GM21447 (cell line): Measurements from ENCODE around the gene PTPRN2.
"Not testable (repeated sequence)": the region's sequence is repeated elsewhere in the genome, so short reads cannot be mapped to it uniquely, and the experiment has no call there.

Experiments used
- ATAC-seq: cut with Tn5 transposase; IDR thresholded peaks from one replicate; pipeline ENCODE4 v1.9.1; 2021; ENCODE audit not compliant: unreplicated experiment

The PTPRN2 gene

DNA sequence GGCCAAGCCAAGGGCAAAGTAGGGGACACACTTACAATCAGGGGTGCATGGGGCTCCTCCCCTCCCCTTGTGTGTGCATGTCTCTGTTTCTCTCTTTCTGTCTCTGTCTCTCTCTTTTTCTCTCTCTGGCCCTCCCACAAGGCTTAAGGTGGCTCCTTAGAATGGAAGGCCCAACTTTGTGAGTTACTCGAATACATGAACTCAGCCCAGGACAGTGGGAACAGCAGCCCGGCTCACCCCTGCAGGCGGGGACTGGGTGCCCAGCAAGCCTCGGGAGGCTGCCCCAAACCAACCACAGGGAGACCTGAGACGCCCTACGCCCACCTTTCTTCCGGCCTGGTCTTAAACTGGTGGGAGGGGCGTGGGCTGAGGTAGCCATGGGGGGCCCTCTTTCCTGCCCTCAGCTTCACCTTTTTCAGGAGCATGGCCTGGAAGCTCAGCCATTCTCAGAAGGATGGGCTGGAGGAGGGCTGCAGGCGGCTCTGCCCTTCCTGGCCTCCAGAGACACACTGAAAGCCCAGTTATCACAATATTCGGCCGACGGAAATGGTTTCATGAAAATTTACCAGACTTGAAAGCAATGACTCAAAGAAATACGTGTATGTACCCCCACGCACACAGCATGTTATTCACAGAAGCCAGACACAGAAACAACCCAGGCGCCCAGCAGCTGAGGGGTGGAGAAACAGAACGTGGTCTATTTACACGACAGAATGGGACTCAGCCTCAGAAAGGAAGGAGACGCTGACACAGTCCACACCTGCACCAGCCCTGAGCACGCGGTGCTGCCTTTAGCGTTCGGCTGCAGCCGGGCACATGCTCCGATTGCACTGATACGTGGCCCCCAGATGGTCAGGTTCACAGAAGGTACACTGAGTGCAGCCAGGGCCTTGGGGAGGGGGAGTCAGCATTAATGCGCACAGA is 229.5 kb downstream of the PTPRN2 start:
- no peak for ATAC-seq

DNA sequence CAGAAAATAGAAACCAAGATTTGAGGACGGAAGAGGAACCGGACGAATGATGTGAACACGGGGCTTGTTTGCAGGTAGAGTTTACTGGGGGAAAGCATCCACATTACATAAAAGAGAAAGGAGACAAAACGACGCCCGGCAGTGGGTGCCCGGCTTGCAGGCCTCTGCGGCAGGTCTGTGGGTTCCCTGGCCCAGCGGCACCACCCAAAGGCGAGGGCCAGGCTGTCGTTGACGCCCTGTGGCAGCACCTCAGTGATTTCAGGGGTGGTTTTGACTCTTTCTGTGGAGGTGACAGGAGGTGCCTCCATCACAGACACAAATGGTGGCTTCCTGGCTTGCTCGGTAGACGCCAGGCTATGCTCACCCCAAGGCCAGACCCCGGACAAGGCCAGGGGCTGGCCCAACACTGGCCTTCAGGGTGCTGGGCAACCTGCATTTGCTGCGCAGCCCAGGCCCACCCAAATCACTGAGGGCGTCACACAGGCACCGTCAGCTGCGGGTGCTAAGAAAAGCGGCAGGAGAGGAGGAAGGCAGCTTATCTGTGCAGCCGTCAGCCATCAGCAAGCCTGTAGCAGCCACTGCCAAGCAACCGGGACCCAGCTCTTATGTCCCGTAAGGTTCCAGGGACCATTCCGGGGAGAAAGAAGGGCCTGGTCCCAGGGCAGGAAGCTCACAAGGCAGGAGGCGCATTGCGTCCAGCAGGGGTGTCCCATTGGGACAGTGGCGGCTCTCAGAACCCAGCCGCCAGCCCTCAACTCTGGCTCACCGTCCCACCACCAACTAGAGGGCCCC is 230.3 kb downstream of the PTPRN2 start:
- ATAC-seq: no peak

DNA sequence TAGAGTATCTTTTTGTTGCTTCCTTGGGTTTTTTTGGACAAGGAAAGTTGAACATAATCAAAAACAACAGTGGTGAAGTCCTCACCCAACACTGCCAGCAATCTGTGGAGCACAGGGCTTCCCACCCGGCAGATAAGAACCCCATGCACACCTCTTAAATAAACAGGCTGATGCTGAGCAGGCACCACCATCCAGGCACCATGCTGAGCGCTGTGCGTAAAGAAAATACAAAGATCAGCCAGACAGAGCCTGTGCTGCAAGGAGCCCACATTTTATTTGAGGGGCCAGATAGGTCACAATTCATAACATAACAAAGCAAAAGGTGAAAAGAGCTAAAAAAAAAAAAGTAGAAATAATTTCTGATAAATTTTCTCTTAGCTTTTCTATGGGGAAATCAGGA is 231.2 kb downstream of the PTPRN2 start:
- ATAC-seq: no peak

DNA sequence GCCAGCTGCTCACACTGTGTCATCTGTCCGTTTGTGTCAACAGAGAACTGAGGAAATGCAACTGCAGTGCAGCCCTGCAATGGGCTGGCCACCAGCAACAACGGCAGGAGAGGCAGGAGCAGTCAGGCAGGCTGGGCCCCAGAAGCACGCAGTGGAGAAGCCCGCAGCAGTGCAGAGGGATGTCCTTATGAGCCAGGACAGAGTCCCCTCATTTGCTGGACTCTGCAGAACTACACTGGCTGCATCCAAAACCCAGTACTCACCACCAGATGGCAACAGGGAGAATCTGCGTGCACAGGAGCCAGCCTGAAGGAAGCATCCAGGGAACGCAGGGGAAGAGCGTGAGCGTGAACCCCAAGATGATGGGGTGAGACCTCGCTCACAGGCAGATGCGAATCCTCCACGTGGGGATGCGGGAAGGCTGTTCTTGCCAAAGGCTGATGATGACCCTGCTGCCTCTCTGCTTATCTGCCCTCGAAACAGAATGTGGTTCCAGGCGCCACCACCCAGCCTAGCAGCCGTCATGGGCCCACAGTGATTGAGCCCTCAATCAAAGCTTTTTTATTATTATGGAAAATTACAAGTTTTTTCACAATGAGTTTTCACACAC is 232.1 kb downstream of the PTPRN2 start:
- no peak for ATAC-seq

DNA sequence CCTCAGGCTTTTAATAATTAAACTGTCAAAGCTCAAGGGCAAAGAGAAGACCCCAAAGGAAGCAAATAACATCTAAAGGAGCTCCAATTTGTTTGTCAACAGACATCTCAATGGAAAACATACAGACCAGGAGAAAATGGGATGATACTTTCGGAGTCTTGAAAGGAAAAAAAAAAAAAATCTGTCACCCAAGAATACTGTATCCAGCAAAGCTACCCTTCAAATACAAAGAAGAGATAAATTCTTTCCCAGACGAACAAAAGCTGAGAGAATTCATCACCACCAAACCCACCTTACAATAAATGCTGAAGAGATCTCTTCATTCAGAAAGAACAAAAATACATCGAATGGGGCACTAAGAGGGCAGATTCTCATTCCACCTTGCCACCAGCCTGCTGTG is 232.8 kb downstream of the PTPRN2 start:
- ATAC-seq: no peak

DNA sequence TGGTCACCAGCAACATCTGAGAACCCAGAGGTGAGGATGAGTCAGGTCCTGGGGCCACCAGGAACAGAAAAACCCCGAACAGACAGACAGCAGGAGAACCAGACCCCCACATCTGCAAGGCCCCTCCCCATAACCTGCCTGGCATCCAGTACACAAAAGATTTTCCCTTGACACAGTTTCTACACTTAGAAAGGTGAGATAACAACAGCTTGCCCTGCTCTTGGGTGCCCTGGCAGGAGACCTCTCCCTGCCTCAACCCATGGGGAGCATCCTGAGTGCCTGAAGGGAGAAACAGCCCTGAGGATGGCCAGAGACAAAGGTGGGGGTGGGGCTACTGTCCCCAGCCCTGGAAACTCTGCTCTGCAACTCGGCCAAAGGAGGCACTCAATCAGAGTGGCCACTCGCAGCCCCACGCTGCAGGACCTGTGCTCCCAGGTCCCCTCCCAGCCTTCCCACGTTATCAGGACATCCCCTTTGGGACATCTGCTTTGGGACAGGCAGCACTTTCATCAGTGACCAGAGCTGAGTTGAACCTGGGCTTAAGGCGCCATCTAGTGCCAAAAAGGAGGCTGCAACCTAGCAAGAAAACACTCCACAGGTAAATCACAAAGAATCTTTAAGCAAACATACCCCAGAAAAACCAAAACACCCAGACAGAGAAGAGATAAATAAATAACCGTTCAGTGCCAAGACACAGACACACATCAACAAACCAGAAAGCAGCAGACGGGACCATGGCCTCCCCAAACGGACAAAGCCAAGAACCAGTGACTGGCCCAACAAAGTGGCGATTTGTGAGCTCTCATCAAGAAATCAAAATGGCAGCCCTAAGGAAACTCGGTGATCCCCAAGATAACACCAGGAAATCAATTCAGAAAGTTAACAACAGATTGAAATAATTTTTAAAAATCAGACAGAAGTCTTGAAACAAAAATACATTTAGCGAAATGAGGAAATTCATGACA is 233.7 kb downstream of the PTPRN2 start:
- ATAC-seq: no peak

DNA sequence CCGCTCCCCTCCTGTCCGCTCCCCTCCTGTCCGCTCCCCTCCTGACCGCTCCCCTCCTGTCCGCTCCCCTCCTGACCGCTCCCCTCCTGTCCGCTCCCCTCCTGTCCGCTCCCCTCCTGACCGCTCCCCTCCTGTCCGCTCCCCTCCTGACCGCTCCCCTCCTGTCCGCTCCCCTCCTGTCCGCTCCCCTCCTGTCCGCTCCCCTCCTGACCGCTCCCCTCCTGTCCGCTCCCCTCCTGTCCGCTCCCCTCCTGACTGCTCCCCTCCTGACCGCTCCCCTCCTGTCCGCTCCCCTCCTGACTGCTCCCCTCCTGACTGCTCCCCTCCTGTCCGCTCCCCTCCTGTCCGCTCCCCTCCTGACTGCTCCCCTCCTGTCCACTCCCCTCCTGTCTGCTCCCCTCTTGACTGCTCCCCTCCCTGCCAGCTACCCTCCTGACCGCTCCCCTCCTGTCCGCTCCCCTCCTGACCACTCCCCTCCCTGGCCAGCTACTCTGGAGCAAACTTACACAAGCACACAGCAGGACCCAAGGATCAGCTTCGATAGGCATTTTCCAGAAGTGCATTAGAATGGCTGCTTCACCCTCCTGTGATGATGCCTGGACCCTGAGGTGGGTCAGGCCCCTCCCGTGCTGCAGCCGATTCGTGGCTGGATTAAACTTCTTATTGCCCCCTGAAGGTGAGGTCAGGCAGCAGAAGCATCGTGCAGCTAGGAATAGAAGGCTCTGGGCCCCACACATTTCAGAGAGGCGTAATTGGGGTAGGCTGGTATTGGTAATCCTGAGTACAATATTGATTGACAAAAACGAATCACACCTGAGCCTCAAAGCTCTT is 235.5 kb downstream of the PTPRN2 start:
- not testable (repeated sequence) for ATAC-seq

DNA sequence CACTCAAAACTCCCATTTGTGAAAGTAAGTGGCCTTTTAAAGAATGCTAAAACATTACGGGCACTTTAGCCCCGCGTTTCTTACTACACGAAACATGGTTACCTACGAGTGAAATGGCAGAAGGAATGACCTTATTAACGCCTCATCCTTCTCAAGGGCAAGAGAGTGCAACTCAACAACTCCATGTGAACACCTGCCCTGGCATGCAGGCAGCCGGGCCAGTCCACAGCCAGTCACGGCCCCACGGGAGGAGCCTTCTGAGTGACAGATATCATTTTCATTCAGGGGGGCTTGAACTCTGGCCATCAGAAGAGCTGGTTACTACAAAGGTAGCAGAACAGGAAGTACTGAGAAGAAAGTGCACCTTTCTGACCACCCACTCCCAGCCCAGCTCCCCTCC is 236.1 kb downstream of the PTPRN2 start:
- no peak for ATAC-seq

DNA sequence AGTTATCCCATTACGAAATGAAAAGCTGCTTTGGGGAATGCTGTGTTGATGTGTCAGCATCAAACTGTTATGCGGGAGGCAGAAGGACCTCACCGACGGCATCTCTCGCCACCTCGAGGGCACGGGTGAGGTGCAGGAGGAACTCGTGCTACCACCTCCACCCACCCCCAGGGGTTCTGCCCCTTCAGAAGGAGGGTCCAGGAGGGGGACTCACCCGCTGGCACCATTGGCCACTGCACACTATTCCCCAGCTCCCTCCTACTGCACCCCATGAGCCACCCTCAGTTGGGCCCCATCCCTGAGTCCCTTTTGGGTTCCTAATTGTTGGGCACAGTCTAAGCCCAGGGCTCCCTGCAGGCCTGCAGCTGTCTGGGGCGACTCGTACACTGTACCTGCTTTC is 236.6 kb downstream of the PTPRN2 start:
- ATAC-seq: no peak

DNA sequence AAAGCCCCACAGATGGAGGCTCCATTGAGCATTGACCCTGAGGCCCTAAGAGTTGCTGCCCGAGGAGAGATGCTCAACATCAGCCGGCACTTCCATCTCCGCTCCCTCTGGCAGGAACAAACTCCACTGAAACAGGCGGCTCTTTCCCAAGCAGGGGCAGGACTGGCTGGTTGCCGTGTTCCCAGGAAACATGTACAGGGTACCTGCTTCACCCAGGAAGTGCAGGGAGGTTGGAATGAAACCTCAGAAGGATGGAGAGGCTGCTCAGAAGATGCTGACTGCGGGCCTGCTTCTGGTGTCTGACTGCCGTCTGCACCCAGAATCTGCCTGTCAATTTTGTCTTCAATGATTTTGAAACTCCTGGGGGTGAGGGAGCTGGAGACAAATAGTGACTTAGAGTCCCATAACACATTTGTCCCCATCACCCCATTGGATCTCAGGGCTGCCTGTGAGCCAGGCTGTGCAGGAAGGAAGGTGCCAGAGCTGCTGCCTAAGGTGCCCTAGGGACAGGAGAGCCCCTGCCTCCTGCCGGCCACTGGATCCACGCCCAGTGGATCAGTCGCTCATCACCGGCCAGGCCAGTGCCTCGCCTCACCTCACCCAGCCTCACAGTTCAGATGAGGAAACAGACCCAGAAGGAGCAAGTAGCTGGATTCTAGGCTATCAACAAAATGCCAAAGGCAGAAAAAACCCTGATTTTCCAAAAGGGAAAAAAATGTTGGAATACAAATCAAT is 237.3 kb downstream of the PTPRN2 start:
- no peak for ATAC-seq

DNA sequence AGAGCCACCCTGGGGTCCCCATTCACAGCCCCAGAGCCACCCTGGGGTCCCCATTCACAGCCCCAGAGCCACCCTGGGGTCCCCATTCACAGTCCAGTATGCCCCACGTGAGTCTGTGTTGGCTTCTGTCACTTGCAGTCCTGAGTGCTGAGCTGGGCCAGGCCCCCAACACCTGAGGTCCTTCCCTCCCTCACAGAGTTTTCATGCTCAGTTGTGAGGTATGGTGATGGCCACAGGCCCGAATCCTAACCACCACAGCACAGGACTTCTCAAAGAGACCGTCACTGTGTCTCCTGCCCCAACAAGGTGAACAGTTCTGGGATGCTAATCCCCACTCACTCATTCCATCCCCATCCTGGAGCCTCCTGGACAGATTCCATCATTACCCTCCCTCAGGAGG is 239.2 kb downstream of the PTPRN2 start:
- ATAC-seq: no peak

DNA sequence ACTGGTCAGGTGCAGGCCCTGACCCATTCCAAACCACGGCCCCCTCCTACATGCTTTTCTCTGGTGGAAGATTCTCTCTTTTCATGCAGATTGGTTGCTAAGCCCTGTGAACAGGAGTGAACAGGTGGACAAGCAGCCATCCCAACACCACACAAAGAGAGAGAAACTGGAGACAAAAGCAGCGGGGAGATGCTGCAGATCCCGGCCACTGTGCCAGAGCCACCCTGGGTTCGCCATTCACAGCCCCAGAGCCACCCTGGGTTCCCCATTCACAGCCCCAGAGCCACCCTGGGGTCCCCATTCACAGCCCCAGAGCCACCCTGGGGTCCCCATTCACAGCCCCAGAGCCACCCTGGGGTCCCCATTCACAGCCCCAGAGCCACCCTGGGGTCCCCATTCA is 239.6 kb downstream of the PTPRN2 start:
- not testable (repeated sequence) for ATAC-seq

DNA sequence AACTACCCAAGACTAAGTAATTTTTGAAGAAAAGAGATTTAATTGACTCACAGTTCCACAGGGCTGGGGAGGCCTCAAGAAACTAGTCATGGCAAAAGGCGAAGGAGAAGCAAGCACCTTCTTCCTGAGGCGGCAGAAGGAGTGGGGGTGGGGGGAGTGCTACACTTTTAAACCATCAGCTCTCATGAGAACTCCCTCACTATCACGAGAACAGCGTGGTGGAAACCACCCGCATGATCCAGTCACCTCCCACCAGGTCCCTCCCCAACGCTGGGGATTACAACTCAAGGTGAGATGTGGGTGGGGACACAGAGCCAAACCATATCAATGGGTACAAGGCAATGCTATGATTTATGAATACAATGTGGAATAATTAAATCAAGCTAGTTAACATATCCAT is 241.9 kb downstream of the PTPRN2 start:
- ATAC-seq: no peak

DNA sequence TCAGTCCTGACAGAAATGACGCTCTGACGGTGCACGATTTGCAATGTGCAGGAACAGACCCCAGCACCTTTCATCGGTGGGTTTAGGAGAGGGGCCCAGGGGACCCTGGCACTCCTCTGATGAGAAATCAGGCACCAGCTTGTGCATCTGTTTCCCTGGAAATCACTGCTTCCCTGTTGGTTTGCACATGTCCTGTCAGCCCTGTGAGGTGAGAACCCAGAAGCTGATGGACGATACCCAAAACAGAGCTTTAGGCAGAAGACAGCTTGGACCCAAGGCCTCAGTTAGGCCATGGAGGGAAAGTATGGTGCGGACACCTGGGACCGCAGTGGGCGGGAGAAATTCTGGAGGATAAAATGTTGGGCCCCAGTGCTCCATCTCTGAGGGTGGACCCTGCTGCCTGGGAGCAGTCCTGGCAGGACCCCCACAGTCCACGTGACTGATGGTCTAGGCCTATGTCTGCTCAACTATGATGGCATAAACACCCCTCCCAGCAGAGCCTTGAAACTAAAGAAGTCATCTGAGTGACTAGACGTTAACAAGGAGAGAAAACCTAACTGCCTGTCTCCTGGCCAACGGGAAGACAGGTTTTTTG is 242.8 kb downstream of the PTPRN2 start:
- ATAC-seq: no peak

DNA sequence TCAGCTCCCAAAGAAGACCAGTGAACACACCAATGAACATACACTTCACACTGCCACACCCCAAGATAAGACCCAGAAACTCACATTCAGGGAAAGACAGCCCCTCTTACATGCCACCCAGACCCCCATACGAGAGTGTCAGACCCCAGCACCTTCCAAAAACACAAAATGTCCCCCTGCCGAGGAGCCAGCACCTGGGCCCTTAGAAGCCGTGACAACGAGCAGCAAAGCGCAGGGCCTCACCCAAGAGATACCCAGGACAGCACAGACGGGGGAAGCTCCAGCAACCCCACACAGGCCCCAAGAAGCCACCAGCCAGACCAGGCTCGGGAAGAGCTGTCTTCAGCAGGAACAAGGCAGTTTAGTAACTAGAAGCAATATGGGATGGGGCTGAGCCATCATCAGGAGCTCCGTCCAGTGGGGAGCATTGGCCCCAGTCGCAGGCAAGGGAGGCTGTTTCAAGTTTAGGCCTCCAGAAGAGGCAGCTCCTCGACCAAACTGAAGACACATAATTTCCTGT is 243.6 kb downstream of the PTPRN2 start:
- ATAC-seq: no peak

DNA sequence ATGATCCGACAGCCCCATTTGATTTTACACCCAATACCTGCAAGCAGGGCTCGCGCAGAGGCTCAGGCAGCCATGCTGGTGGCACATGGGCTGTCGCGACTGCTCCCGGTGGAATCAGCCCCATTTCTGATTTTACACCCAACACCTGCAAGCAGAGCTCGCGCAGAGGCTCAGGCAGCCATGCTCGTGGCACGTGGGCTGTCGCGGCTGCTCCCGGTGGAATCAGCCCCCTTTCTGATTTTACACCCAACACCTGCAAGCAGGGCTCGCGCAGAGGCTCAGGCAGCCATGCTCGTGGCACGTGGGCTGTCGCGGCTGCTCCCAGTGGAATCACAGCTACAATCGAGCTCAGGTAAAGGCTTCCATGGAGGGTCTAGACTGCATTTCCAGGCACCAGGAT is 244.1 kb downstream of the PTPRN2 start:
- ATAC-seq: no peak

DNA sequence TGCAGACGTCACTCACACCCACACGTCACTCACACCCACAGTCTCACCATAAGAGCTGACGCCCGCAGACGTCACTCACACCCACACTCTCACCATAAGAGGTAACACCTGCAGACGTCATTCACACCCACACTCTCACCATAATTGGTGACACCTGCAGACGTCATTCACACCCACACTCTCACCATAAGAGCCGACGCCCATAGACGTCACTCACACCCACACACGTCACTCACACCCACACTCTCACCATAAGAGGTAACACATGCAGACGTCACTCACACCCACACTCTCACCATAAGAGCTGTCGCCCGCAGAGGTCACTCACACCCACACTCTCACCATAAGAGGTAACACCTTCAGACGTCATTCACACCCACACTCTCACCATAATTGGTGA is 246.5 kb downstream of the PTPRN2 start:
- not testable (repeated sequence) for ATAC-seq

DNA sequence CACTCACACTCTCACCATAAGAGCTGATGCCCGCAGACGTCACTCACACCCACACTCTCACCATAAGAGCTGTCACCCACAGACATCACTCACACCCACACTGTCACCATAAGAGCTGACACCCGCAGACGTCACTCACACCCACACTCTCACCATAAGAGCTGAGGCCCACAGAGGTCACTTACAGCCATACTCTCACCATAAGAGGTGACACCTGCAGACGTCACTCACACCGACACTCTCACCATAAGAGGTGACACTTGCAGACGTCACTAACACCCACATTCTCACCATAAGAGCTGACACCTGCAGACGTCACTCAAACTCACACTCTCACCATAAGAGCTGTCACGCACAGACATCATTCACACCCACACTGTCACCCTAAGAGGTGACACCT is 250.7 kb downstream of the PTPRN2 start:
- not testable (repeated sequence) for ATAC-seq
